Camera-type eye (tissue), 1 donor: ENCODE measurements around the gene MAP10. TPM values are rescaled to one million over a fixed set of nuclear protein-coding genes. Genes with fewer than 3 reads are reported as not detected.

Experiments used
- total RNA-seq: library from RNA; depleted of rRNA; stranded (reverse); fragments of >200 nt; gene quantifications from one replicate; pipeline ENCODE4 v1.2.3, GENCODE V29; 2014

The MAP10 gene, protein sequence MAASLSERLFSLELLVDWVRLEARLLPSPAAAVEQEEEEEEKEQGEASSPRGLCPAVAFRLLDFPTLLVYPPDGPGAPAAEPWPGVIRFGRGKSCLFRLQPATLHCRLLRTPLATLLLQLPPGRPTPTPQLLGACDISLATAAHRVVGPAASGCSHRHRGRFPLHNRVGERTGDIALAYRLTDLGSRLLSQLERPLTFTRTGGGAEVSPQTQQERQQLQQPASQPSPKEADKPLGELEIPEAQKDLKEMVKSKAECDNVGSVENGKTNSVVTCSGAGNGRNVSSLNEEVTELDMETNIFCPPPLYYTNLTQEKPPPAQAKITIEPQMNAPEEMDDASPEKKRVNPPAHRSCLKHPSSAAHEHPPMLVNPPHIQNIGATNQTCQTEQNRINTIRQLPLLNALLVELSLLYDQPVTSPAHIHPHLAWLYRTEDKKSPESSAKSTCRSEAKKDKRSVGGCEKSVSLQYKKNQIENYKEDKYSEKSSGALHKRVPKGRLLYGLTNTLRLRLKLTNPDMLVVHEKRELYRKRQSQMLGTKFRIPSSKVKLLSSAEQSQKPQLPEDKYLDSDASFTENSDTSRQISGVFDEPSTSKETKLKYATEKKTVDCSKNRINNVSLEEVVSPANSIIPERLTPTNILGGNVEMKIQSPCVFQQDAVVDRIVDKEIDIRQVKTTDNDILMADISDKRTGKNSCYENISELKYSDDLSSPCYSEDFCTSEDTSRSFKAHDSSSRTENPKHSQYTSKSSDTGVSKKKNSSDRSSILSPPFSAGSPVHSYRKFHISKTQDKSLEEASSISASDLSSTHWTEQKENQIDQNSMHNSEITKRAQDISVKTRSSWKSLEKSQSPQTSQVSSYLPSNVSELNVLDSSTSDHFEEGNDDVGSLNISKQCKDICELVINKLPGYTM
- total RNA-seq = 4.6 TPM

DNA sequence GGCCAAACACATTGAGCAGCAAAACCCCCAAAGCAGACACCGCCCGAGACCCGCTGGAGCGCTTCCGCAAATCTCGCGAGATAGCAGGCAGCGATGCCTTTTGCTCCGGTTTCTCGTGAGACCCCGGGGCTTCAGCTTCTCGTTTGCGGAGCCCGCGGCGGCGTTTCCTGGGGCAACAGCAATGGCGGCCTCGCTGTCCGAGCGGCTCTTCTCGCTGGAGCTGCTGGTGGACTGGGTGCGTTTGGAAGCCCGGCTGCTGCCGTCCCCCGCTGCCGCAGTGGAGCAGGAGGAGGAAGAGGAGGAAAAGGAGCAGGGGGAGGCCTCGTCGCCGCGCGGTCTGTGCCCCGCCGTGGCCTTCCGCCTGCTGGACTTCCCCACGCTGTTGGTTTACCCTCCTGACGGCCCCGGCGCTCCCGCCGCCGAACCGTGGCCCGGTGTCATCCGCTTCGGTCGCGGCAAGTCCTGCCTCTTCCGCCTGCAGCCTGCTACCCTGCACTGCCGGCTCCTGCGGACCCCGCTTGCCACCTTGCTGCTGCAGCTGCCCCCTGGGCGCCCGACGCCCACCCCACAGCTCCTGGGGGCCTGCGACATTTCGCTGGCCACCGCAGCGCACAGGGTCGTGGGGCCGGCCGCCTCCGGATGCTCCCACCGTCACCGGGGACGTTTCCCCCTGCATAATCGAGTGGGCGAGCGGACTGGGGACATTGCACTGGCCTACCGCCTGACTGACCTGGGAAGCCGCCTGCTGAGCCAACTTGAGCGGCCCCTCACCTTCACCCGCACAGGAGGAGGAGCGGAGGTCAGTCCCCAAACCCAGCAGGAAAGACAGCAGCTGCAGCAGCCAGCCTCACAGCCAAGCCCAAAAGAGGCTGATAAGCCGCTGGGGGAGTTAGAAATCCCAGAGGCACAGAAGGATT is at the start of gene MAP10:
TSS of gene MAP10 (plus strand) at position 148 of the 917 bp plus-strand sequence. CDS start at position 182, 34 bp downstream.

Other genes starting within 250 kb of the MAP10 start
- 37.1 TPM for gene SIPA1L2, start 175.3 kb upstream of the MAP10 start, total RNA-seq
- gene NTPCR, start 145.2 kb downstream of the MAP10 start, total RNA-seq = 31.2 TPM